PFSK-1 (cell line): ENCODE results near the gene VTN.

ENCODE experiments used
- FOXP2 ChIP-seq: optimal IDR thresholded peaks from 2 replicates; pipeline ENCODE3; 2011; ENCODE audit warnings: borderline replicate concordance, control low read depth, inconsistent platforms; ENCODE audit not compliant: insufficient read depth; ENCODE audit errors: extremely low read length, extremely low read depth
- POLR2AphosphoS5 ChIP-seq: IDR thresholded peaks from 2 replicates; pipeline ENCODE4 v1.6.1; 2012; ENCODE audit warnings: low read depth, mild to moderate bottlenecking, control low read depth, low read length, moderate library complexity
- REST ChIP-seq, 2 experiments: IDR thresholded peaks; 2 replicates each; pipeline versions ENCODE4 v1.6.1 to v1.8.0; 2011 to 2012; ENCODE audit warnings: low read depth in 2 of 2, low read length in 2 of 2, control low read depth in 1 of 2, inconsistent platforms in 1 of 2, mild to moderate bottlenecking in 1 of 2, moderate library complexity in 1 of 2; ENCODE audit not compliant: insufficient read depth in 1 of 2
- SIN3A ChIP-seq: IDR thresholded peaks from 2 replicates; pipeline ENCODE4 v1.6.1; 2012; ENCODE audit warnings: mild to moderate bottlenecking, low read length, moderate library complexity, borderline replicate concordance; ENCODE audit not compliant: insufficient read depth
- TAF1 ChIP-seq: IDR thresholded peaks from 2 replicates; pipeline ENCODE4 v1.6.1; 2012; ENCODE audit warnings: low read length, control low read depth, borderline replicate concordance; ENCODE audit not compliant: insufficient read depth

DNA sequence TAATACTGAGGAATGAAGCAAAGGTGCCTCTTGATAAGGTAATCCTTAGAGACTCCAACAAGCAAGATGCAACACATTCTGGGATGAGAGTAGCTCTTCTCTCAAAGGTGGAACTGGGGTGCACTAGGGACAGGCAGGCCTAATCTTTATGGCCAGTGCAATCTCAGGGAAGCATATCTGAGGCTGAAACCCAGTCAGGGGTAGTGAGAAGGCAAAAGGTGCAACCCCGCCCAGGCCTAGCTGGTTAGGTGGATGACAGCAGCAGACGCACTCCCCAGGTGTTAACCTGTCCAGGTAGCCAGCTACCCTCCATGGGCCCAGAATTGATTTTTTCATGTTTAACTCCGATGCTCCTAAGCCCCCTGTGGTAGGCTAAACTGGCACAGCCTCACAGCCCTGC is 45.8 kb upstream of the VTN start:
- TF ChIP-seq SIN3A (no peak), POLR2AphosphoS5 (no peak), REST (IDR thresholded peaks at IDR 0.05; ENCODE audit: insufficient read depth in 1 of 2, low read depth in 2 of 2, low read length in 2 of 2) (no peak), FOXP2 (no peak), TAF1 (no peak)
